DMS 273 (cell line): ENCODE results near the gene GALNT11.

Experiments used
- DNase-seq: peaks from one replicate; lab custom pipeline; 2025; ENCODE audit not compliant: unreplicated experiment; lab: John Stamatoyannopoulos, UW

The GALNT11 gene

GRCh38 chr7:152144557-152145245 is 119.2 kb downstream of the GALNT11 start:
- no peak for DNase-seq

GRCh38 chr7:152145853-152146466 is 120.5 kb downstream of the GALNT11 start:
- peak; percentile 58 for DNase-seq

- no peak for DNase-seq
Measured at GRCh38 chr7:152148706-152149105, 123.2 kb downstream of the GALNT11 start.

- DNase-seq: no peak
Measured at GRCh38 chr7:152149363-152149762, 123.9 kb downstream of the GALNT11 start.

- no peak for DNase-seq
Measured at GRCh38 chr7:152152267-152152666, 126.8 kb downstream of the GALNT11 start.

- no peak for DNase-seq
Measured at GRCh38 chr7:152158801-152159587, 133.5 kb downstream of the GALNT11 start.

GRCh38 chr7:152161171-152161570 is 135.7 kb downstream of the GALNT11 start:
- no peak for DNase-seq

- no peak for DNase-seq
Measured at GRCh38 chr7:152162287-152162686, 136.8 kb downstream of the GALNT11 start.
